Measurements from ENCODE around the gene TBC1D9.

- TF ChIP-seq, protein P1, sequence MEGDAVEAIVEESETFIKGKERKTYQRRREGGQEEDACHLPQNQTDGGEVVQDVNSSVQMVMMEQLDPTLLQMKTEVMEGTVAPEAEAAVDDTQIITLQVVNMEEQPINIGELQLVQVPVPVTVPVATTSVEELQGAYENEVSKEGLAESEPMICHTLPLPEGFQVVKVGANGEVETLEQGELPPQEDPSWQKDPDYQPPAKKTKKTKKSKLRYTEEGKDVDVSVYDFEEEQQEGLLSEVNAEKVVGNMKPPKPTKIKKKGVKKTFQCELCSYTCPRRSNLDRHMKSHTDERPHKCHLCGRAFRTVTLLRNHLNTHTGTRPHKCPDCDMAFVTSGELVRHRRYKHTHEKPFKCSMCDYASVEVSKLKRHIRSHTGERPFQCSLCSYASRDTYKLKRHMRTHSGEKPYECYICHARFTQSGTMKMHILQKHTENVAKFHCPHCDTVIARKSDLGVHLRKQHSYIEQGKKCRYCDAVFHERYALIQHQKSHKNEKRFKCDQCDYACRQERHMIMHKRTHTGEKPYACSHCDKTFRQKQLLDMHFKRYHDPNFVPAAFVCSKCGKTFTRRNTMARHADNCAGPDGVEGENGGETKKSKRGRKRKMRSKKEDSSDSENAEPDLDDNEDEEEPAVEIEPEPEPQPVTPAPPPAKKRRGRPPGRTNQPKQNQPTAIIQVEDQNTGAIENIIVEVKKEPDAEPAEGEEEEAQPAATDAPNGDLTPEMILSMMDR (conservative IDR thresholded peaks at IDR 0.05 in 1 of 2, IDR thresholded peaks at IDR 0.05 in 1 of 2; ENCODE audit: extremely low read depth in 1 of 2, insufficient read depth in 1 of 2, low read depth in 1 of 2, low read length in 2 of 2), result no peak
- TF ChIP-seq EZH2 (IDR thresholded peaks at IDR 0.05; ENCODE audit: borderline replicate concordance, low read length), result no peak
Observed at GRCh38 chr4:140738139-140738538, 18.0 kb downstream of the TBC1D9 start.
